GM18502 (cell line): ENCODE data around the gene KCTD17.
"Not testable (repeated sequence)": the region's sequence is repeated elsewhere in the genome, so short reads cannot be mapped to it uniquely, and the experiment has no call there.

Experiments used
- ATAC-seq: cut with Tn5 transposase; IDR thresholded peaks from one replicate; pipeline ENCODE4 v1.9.1; 2021; ENCODE audit warnings: mild to moderate bottlenecking; ENCODE audit not compliant: unreplicated experiment, poor library complexity

Gene KCTD17

DNA sequence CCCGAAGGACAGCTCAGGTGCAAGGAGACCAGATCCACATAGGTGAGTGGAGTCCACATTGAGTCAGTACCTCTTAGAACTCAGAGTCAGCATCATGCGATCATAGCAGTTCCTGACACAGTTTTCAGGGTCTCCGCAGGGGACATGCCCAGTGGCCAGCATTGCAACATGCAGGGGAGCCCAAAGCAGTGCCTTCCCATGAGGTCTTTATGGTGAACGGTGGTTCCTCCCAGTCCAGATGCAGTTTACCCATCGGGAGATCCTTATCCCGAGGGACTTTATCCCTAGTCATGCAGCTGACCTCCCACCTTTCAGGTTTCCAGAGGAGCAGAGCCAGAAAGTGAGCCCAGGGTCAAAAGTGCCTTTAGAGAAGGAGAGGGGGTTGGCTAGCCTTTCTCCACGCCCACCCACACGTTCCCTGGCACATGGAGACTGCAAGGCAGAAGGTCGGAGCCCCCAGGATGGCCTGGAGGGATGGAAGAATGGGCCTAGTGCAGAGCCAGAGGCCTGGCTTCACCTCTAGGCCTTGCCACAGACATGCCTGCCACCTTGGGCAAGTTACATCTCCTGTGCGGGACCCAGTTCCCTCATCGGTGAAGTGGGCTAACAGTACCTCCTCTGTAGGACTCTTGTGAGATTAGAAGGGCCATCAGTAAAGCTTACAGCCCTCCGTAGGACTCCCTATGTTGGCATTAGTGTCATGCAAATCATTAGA is 6.4 kb downstream of the KCTD17 start:
- ATAC-seq, result no peak

DNA sequence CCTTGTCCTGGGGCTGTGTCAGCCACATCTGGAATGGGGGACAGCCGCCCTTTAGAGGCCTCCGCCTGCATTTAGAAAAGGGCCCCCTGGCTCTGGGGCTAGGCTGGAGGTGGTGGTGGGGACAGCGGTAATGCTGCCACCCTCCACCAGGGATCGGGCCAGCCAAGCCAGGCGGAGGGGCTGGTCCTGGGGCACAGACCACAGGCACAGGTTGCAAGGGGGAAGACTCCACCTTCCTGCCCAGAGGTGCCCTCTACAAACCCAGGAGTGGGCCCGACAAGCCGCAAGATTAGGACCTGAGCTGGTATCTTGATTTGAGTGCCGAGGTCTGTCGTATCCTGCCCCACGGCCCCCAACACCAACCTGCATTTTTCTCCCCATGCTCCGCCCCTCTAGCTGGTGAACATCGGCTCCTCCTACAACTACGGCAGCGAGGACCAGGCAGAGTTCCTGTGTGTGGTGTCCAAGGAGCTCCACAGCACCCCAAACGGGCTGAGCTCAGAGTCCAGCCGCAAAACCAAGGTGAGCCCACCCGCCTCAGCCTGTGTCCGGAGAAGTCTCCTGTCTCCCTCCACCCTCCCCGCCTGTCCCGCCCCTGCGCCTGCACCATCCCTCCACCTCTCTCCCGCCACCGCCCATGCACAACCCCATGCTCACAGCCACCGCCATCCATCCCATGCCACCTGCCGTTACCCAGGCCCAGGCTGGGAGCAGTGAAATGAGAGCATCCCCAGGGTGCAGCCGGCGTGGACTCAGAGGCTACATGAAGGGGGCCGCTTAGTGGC is 7.6 kb downstream of the KCTD17 start:
- no peak for ATAC-seq

DNA sequence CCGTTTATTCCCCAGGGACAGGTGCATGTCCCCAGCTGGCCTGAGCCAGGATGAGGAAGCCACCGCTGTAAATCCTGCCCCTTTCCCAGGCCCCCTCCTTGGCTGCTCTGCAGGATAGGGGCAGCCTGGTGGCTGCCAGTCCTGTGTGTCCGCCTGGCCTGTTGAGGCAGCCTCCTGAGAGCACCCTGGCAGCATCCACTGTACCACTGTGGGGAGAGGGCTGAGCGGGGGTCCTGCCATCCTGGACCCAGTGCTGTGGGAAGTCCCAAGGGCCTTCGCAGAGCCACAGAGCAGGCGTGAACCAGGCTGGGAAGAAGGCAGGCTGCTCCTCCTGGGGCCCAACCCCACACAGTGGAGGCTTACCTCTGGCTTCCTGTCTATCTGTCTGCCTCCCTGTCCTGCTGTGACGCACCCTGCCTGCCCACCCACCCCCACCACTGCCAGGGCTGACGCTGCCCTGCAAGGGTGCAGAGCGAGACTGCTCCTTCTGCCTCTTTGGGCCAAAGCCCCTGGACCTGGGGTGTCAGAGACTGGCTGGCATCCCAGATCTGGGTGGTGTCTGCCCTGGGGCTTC is 8.4 kb downstream of the KCTD17 start:
- no peak for ATAC-seq

DNA sequence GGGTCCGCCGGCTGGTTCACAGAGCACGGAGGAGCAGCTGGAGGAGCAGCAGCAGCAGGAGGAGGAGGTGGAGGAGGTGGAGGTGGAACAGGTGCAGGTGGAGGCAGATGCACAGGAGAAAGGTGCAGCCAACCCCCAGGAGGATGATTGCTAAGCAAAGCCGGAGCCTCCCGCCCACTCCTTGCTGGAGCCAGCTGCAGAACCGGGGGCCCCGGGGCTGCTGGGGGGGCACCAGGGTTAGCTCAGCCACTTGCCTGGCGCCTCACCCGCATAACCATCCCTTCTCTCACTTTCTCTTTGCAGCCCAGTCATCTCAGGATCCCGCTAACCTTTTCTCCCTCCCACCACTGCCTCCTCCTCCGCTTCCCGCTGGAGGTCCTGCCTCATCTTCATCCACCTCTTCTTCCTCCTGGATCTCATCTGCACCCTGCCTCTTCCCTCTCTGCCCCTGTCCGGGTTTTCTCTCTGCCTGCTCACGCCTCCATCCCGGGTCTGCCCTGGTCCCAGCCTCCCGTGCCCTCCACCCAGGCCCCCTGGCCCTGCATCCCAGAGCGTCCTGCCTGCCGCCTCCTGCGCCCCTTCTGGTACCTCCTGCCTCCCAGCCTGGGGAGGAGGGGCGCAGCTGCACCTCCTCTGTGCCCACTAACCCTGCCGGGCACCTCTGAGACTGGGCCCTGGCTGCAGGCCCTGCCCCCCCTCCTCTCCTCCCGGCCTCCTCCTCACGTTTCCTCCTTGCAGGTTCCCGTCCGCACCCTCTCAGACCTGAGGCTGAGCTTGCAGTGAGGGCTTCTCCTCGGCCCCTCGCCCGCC is 9.5 kb downstream of the KCTD17 start:
- ATAC-seq, result no peak

DNA sequence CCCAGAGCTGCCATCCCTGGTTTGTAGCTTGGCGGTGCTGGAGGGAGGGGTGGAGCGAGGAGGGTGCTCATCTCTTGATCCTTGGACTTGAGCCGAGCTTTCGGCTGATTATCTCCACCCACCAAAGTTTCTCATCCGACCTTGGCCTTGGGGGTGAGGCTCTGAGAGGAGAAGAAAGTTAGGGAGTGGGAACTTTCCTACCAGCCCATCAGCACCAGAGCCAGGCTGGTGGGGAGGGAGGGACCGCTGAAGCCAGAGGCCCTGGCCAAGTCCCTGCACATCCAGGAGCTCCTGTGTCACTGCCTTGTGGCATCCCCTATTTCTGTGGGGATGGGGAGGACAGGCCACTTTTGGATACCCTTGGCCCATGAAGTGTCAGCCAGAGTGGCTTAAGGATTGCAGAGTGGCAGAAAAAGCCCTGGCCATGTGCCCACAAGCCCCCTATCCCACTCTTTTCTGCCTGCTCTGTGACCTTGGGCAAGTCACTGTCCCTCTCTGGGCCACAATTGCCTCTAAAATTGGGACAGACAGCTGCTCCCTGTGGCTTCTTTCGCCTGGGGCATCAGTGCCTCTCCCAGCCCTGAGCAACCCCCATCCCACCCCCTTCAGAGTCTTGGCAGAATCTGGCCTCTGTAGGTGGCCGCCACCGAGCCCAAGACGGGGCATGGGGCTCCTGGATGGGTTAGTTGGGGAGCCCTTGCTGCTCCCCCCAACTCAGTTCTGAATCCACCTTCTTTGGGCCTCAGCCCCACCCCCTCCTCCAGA is 10.3 kb downstream of the KCTD17 start:
- no peak for ATAC-seq

DNA sequence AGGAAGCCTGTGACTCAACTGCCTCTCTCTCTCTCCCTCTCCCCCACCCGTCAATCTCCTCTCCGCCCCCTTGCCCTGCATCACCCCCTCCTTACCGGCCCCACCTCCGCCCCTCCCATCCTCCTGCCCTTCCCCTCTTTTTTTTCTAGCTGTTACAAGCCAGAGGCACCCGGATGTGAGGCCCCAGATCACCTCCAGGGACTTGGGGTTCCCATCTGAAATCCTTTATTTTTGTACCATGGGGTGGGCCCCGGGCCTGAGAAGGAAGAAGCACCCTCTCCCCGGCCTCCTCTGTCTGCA is 10.8 kb downstream of the KCTD17 start:
- ATAC-seq, result no peak

DNA sequence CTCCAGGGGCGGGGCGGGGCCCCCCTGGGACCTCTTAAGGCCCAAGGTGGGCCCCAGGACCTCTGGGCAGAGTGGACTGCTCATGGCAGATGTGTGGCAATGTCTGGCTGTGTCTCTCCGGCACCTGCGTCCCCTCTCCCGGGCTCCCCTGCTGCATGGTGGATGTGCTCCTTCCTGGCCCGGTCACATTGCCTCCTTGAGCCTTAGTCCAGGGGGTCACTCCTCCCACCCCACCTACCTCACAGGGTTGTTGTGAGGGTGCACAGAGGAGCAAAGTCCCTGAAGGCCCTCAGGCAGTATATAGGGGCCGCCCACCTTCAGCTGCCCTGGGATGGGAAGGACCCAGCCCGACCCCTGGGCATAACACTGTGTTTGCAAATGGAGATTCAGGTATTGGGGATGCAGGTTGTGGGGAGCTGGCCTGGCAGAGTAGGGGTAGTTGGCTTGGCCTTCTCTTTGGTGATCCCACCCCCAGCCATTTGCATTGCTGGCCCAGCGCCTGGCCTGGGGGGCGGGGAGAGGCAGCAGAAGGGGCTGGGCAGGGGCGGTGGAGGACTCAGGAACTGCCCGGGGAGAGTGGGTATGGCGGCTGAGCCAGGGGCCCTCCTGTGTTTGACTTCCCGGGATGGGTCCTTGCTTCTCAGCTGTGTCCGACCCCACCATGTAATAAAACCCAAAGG is 11.3 kb downstream of the KCTD17 start:
- ATAC-seq, result no peak

DNA sequence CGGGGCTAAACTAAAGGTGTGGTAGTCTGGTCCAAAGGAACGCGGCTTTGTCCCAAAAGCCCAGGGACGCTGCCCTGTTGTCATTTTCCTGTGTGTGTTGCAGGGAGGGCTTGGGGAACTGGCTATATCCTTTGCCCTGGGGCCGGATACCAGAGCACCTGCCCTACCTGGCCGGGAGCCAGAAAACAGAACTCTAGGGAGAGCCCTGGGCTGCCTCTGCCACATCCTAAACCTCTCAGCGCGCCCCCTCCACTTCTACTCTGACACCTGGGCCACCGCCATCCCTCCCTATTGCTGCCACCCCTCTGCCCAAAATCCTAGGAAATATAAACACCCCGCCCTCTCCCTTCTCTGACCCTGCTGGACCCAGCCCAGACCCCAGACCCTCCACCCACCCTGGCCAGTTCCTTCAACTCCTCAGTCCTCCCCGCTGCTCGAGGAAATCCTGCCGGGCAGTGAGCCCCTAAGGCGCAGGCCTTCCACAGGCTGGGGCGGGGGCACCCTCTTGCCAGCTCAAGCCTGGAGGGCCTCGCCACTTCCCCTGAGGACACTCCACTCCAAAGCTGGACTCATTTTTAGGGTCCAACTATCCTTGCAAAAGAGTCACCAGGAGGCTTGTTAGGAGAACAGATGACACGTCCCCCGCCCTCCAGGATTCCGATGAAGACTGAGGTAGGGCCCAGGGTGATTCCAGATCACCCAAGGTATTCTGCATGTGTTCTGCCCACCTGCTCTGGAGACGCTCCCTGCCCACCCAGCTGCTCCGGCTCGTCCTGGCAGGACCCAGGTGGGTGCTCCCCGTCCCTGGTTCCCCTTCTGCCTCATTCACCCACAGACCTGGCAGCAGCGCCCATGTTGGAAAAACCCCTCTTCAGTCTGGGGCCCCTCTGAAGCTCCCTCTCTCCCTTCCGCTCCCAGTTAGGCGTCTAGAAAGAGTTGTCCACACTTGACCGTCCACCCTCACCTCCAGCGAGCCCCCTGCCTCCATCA is 12.2 kb downstream of the KCTD17 start:
- no peak for ATAC-seq

DNA sequence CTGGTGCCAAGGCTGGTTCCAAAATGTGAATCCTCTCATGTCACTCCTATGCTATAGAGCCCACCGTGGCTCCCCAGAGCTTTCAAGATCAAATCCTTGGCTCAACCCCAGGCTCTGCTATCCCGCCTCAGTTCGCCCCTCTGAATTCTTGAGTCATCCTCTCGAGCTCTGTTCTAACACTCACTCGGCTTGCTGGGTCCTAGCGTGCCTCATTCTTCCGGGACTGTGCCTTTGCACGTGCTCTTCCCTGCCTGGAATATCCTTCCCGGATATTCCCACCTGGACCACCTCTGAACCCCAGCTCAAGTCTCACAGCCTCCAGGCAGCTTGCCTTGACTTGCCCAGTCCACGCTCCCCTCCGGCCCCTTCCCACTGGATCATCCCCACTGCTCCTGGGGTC is 13.0 kb downstream of the KCTD17 start:
- ATAC-seq, result no peak

DNA sequence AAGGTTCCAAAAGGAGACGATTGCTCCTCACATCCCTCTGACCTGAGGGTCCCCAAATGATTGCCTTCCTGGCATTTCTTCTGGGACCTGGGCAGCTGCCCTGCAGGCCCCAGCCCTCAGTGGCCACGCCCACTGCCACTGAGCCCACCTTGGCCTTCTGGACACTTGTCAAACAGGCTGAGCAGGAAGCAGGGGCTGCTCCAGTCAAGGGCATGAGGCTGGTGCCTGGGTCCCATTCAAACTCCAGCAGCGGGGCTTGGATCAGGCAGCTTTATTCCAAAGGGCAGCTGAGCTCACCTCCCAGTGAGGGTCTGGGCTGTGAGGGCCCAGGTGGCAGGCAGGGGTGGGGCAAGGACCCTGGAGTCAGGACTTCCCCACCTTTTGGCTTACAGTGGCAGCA is 13.6 kb downstream of the KCTD17 start:
- ATAC-seq, result no peak

DNA sequence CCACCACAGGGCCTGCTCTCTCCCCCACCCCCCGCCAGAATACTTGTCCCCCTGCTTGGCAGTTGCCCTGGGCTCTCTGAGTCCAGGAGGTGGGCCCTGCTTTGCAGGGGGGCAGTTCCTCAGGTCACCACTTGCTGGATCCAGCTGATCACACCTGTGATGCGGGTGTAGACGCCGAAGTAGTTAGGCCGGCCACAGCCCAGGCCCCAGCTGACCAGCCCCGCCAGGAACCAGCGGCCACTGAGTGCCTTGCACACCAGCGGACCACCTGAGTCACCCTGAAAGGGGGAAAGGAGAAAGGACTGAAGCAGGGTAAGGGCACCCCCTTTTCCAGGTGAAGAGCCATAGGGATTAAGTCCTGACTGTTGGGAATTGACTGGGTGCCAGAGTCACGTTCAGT is 14.4 kb downstream of the KCTD17 start:
- no peak for ATAC-seq

DNA sequence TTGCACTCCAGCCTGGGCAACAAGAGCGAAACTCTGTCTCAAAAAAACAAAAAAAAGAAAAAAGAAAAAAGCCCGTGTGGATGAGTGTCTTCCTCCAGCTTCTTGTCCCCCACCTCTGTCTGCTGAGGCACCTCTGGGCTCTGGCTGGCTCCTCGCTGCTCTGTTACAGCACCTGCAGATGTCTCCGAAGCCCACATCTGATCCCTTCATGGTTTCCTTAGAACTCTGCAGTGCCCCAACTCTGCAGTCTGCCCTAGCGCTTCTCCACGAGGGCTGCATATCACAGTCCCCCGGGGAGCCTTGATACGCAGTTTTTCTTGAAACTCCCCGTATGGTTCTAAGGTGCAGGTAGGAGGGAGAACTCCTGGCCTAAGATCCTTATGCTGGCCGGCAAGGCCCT is 15.9 kb downstream of the KCTD17 start:
- ATAC-seq, result no peak

DNA sequence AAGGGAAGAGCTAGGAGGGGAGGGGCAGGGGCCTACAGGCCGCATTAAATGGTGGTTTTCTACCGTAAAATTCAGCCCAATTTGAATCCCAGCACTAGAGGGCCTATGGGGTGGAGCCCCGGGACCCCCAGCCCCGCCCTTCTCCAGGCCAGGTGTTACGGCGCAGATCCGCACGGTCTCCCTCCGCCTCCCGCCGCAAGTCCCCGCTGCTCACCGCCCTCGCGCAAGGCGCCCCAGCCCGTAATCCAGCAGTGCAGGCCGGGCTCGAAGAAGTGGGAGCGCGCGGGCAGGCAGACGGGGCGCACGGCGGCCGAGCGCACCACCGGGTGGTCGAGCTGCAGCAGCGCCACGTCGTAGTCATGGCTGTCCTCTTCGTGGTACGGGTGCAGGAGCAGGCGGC is 17.3 kb downstream of the KCTD17 start:
- no peak for ATAC-seq

DNA sequence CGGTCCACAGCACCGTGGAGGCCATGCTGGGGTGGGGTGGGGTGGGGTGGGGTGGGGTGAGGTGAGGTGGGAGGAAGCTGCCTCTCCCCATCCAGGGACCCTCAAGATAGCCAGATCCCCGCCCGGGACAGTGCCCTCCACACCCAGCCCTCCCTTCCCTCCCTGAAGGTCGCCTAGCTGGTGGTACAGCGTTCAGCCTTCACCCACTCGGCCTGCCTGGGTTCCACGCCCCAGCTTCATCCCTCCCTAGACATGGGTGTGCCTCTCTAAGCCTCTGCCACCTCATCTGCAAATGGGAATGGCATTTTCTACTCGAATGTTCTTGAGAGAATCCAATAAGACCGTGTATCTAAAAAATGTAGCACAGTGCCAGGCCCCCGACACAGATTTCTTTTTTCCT is 17.8 kb downstream of the KCTD17 start:
- no peak for ATAC-seq

DNA sequence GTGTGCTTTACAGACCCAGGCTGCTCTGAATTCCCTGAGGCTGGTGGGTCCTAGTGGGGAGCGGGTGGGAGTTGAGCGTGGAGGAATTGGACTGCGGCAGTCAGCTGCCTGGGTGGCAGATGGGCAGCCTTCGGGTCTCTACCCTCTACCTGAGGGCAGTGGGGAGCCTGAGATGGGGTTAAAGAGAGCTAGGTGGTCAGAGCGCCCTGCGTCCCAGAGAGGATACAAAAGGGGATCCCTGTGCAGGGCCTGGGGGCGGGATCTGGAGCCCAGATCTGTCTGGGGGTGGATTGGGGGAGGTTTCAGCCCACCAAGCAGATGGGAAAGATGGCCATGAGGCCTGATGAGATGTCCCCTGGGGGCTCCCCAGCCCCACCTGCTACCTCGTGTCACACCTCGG is 18.2 kb downstream of the KCTD17 start:
- no peak for ATAC-seq

DNA sequence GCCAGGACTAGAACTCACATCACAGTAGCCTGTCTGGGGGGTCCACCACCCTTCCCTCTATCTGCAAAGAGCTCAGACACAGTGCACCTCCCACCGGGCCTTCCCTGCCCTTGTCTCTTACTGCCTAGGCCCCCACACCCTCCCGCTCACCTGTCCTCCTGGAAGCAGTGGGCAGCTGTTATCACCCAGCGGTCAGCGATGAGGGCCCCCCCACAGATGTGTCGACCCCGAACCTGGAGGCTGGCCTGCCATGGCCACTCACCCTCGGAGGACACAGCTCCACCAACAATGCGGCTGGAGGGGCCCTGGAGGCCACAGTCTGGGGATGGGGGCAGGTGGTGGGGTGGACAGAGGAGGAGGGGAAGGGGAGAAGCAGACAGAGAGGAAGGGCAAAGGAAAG is 18.8 kb downstream of the KCTD17 start:
- no peak for ATAC-seq

DNA sequence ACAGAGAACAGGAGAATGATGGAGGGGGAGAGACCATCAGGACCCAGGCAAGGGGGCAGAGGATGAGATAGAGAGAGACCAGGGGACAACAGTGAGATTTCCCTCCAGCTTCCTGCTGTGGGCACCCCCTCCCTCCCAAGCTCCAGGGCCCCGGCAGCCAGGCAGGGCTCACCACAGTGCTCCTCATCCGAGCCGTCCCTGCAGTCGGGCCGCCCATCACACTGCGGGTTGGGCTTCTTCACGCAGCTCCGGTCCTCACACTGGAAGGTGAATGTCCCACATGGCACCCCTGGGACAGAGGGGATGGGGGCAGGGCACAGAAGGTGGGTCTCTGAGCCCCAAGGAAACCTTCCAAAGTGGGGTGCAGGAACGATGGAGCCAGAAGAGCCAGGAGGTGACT is 19.2 kb downstream of the KCTD17 start:
- ATAC-seq, result no peak

DNA sequence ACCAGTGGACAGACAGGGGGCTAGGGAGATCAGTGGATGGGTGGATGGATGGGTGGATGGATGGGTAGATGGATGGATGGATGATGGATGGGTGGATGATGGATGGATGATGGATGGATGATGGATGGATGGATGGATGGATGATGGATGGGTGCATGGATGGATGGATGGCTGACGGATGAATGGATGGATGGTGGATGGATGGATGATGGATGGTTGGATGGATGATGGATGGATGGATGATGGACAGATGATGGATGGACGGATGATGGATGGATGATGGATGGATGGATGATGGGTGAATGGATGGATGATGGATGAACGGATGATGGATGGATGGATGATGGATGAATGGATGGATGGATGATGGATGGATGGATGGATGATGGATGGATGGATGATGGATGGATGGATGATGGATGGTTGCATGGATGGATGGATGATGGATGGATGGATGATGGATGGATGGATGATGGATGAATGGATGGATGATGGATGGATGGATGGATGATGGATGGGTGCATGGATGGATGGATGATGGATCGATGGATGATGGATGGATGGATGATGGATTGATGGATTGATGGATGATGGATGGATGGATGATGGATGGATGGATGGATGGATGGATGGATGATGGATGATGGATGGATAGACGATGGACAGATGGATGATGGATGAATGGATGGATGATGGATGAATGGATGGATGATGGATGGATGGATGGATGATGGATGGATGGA is 20.5 kb downstream of the KCTD17 start:
- ATAC-seq, result not testable (repeated sequence)
